Gastrocnemius medialis (tissue), 4 donors: ENCODE data around the gene ZYX.

Source experiments
- POLR2A ChIP-seq, 2 donors: fragments of 450-650 bp; IDR thresholded peaks; one replicate each; pipeline ENCODE4 v1.6.1; 2017; ENCODE audit warnings: antibody characterized with exemption in 2 of 2, mild to moderate bottlenecking in 2 of 2, moderate library complexity in 2 of 2
- TF ChIP-seq, protein P1 (sequence below), 5 experiments: fragments of 450-650 bp in 3 of 5; fragments of 200-600 bp in 2 of 5; sonication (generic) in 2 of 5; IDR thresholded peaks in 4 of 5; conservative IDR thresholded peaks in 1 of 5; 1 replicate in 4 of 5; 2 replicates in 1 of 5; pipeline ENCODE4 v1.5.1; 2016 to 2019; ENCODE audit warnings: antibody characterized with exemption in 5 of 5, mild to moderate bottlenecking in 3 of 5, moderate library complexity in 3 of 5

DNA sequence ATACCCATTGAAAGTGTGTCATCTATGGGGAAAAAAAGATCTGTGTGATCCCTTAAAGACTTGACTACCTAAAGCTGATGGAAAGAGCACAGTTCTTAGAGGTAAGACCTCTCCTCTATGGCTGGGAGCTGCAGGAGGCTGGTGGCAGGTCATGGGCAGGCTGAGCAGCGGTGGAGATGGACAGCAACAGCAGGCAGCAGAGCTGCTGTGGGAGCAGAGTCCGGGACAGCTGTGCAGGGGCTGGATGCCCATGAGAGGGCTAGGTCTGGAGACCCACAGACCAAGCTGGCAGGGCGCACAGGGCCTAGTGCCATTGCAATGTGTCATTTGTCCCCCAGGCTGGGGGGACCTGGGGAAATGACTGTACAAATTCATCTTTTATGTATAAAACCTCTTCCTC, 40.9 kb downstream of the ZYX start:
- TF ChIP-seq, protein P1, sequence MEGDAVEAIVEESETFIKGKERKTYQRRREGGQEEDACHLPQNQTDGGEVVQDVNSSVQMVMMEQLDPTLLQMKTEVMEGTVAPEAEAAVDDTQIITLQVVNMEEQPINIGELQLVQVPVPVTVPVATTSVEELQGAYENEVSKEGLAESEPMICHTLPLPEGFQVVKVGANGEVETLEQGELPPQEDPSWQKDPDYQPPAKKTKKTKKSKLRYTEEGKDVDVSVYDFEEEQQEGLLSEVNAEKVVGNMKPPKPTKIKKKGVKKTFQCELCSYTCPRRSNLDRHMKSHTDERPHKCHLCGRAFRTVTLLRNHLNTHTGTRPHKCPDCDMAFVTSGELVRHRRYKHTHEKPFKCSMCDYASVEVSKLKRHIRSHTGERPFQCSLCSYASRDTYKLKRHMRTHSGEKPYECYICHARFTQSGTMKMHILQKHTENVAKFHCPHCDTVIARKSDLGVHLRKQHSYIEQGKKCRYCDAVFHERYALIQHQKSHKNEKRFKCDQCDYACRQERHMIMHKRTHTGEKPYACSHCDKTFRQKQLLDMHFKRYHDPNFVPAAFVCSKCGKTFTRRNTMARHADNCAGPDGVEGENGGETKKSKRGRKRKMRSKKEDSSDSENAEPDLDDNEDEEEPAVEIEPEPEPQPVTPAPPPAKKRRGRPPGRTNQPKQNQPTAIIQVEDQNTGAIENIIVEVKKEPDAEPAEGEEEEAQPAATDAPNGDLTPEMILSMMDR (IDR thresholded peaks at IDR 0.05 in 4 of 5, conservative IDR thresholded peaks at IDR 0.05 in 1 of 5): no peak
- TF ChIP-seq POLR2A (IDR thresholded peaks at IDR 0.05): no peak
